Heart left ventricle (tissue), 13 donors: ENCODE data around the gene LRRTM2.

ENCODE experiments used
- POLR2A ChIP-seq, 2 donors: fragments of 450-650 bp; IDR thresholded peaks; one replicate each; pipeline ENCODE4 v1.6.1; 2017; ENCODE audit warnings: antibody characterized with exemption in 2 of 2, mild to moderate bottlenecking in 2 of 2, moderate library complexity in 2 of 2
- TF ChIP-seq, protein P1 (sequence below), 12 donors: fragments of 200-600 bp; sonication (generic) in 4 of 12; IDR thresholded peaks; one replicate each; pipeline versions ENCODE4 v1.5.0 to v1.8.0; 2018 to 2022; ENCODE audit warnings: antibody characterized with exemption in 12 of 12, mild to moderate bottlenecking in 5 of 12
- donor health status: ischemic (EF 13 %, LVEDD 7.1; RV severe dilation, severe dysfunction).
- donor health status: DM: no; HTN: yes; CAD: no.
- donor health status: DM: no; HTN: no; CAD: no.
- donor health status: ischemic (EF 25% LVEDD 6.9; RV normal size, moderate dysfunction).
- donor health status: ischemic (EF 25% LVEDD 5.7; RV mildly dilated, moderate dysfunction).
- donor health status: ischemic (EF 35%, LVEDD 5.7; RV mildly dilated, moderate dysfunction).
- donor health status: nonischemic (EF 11% LVEDD 7.7; RV severe dilation, severe dysfunction).
- donor health status: DM: yes; HTN: yes; CAD: no.
- donor health status: PGD.
- donor health status: ischemic (EF 29% LVEDD 5.4; RV normal size, mild dysfunction).
- donor health status: nonischemic (EF 23%, LVEDD 6.1; RV moderate dilation, normal function).

- TF ChIP-seq, protein P1, sequence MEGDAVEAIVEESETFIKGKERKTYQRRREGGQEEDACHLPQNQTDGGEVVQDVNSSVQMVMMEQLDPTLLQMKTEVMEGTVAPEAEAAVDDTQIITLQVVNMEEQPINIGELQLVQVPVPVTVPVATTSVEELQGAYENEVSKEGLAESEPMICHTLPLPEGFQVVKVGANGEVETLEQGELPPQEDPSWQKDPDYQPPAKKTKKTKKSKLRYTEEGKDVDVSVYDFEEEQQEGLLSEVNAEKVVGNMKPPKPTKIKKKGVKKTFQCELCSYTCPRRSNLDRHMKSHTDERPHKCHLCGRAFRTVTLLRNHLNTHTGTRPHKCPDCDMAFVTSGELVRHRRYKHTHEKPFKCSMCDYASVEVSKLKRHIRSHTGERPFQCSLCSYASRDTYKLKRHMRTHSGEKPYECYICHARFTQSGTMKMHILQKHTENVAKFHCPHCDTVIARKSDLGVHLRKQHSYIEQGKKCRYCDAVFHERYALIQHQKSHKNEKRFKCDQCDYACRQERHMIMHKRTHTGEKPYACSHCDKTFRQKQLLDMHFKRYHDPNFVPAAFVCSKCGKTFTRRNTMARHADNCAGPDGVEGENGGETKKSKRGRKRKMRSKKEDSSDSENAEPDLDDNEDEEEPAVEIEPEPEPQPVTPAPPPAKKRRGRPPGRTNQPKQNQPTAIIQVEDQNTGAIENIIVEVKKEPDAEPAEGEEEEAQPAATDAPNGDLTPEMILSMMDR (IDR thresholded peaks at IDR 0.05), result no peak
- TF ChIP-seq POLR2A (IDR thresholded peaks at IDR 0.05), result no peak
Observed at GRCh38 chr5:138841531-138841930, 33.6 kb downstream of the LRRTM2 start.
